PFSK-1 (cell line): ENCODE results near the gene AKAP13.

Experiments used
- FOXP2 ChIP-seq: optimal IDR thresholded peaks from 2 replicates; pipeline ENCODE3; 2011; ENCODE audit warnings: borderline replicate concordance, control low read depth, inconsistent platforms; ENCODE audit not compliant: insufficient read depth; ENCODE audit errors: extremely low read length, extremely low read depth
- POLR2AphosphoS5 ChIP-seq: IDR thresholded peaks from 2 replicates; pipeline ENCODE4 v1.6.1; 2012; ENCODE audit warnings: low read depth, mild to moderate bottlenecking, control low read depth, low read length, moderate library complexity
- REST ChIP-seq, 2 experiments: IDR thresholded peaks; 2 replicates each; pipeline versions ENCODE4 v1.6.1 to v1.8.0; 2011 to 2012; ENCODE audit warnings: low read depth in 2 of 2, low read length in 2 of 2, control low read depth in 1 of 2, inconsistent platforms in 1 of 2, mild to moderate bottlenecking in 1 of 2, moderate library complexity in 1 of 2; ENCODE audit not compliant: insufficient read depth in 1 of 2
- SIN3A ChIP-seq: IDR thresholded peaks from 2 replicates; pipeline ENCODE4 v1.6.1; 2012; ENCODE audit warnings: mild to moderate bottlenecking, low read length, moderate library complexity, borderline replicate concordance; ENCODE audit not compliant: insufficient read depth
- TAF1 ChIP-seq: IDR thresholded peaks from 2 replicates; pipeline ENCODE4 v1.6.1; 2012; ENCODE audit warnings: low read length, control low read depth, borderline replicate concordance; ENCODE audit not compliant: insufficient read depth

The AKAP13 gene

DNA sequence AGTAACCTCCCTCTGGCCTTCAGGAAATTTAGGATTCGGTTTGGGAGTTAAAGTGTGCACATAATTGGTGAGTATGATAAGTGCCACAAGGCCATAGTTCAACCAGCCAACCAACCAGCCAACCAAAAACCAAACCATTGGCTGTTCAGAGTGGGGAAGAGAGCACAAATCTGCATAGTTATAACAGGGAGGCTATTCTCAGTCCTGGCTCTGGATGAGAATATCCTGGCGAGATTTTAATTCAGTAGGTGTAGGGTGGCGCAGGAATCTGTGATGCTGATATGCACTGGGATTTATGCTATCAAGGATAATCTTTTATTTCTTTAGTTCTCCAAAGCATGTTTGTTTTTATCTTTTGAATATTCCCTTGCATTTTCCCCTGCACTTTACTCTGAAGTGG is 49.1 kb downstream of the AKAP13 start:
- TF ChIP-seq TAF1 (no peak), FOXP2 (no peak), REST (IDR thresholded peaks at IDR 0.05; ENCODE audit: insufficient read depth in 1 of 2, low read depth in 2 of 2, low read length in 2 of 2) (no peak), SIN3A (no peak), POLR2AphosphoS5 (no peak)

GRCh38 chr15:85430406-85431204 is 50.2 kb downstream of the AKAP13 start:
- TF ChIP-seq TAF1: no peak
- no peak for TF ChIP-seq POLR2AphosphoS5
- TF ChIP-seq SIN3A: no peak
- no peak for TF ChIP-seq REST (IDR thresholded peaks at IDR 0.05; ENCODE audit: insufficient read depth in 1 of 2, low read depth in 2 of 2, low read length in 2 of 2)
- TF ChIP-seq FOXP2: no peak

DNA sequence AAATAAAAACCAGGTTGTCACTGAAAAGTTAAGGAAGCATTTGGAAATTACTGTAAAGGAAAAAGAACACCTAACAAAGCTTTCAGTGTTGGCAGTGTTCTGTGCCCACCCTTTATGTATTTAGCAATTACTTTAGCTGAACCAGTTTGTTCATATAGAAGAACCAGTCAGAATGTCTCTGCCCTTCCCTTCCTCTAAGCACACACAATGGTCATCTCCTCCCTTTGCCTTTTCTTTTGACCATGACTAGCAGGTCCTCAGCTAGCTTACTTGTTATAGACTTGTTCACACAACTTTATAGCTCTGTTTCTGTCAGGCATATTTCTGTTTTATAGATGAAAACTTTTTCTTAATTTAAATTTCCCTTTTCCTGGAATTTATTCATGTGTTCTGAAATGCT is 59.6 kb downstream of the AKAP13 start:
- TF ChIP-seq TAF1 (no peak), SIN3A (no peak), FOXP2 (no peak), POLR2AphosphoS5 (no peak), REST (IDR thresholded peaks at IDR 0.05; ENCODE audit: insufficient read depth in 1 of 2, low read depth in 2 of 2, low read length in 2 of 2) (no peak)

DNA sequence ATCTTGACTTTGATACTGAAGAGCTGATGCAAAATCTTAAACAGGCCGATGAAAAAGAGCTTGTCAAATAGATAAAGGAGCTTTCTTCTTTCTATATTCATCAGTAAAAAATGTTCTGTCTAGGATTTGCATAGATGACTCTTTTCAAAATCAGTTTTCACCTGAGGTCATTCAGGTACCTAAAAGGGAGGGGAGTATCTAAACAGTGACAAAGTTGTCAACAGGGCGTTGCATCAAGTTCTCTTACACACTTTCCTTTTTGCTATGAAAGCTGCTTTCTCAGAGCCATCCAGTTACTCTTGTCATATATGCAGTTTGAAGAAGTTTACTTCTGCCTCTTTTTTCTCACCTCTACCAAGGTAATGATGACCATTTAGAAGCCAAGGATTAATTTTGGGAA is 60.0 kb downstream of the AKAP13 start:
- no peak for TF ChIP-seq FOXP2
- TF ChIP-seq POLR2AphosphoS5: no peak
- TF ChIP-seq TAF1: no peak
- no peak for TF ChIP-seq SIN3A
- TF ChIP-seq REST (IDR thresholded peaks at IDR 0.05; ENCODE audit: insufficient read depth in 1 of 2, low read depth in 2 of 2, low read length in 2 of 2): no peak
